HG02840 (cell line): ENCODE measurements around the gene MNX1.

ENCODE experiments used
- ATAC-seq: cut with Tn5 transposase; IDR thresholded peaks from one replicate; pipeline ENCODE4 v1.9.1; 2021; ENCODE audit warnings: mild to moderate bottlenecking, moderate library complexity, moderate number of reproducible peaks; ENCODE audit not compliant: unreplicated experiment, low FRiP score

Gene MNX1

GRCh38 chr7:157004521-157005455 is 5.7 kb downstream of the MNX1 start:
- no peak for ATAC-seq

DNA sequence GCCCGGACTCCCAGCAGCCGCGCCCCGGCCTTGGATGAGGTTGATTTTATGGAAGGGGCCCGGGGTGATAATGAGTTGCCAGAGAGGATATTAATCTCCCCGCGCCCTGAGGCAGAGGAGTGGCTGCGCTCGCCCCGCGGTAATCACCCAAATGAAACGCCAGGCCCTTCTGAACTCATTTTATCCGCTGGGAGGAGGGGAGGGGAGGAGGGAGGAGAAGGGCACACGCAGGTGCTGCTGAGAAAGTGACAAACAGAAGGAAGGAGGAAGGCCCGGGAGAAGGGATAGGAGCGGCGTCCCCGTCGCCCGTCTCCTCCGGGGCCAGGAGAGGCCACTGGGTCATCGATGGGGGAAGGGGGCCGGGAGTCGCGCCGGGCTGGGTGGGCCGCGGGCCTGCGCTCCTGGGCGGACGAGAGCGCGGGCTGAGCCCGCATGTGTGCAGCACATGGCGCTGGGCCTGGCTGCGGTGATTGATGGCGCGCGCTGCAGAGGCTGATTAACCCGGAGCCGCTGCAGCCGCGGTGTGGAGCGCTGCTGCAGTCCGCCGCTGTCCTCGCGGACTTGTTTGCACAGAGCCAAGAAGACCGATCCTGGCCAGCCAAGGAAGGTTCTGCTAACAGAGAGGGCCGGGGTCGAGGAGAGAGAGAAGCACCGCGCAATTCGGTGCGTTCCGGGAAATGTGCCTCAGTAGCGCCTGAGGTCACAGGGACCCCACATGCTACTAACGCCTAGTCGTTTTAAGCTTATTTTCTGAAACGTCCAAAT is 6.5 kb downstream of the MNX1 start:
- no peak for ATAC-seq

- ATAC-seq: no peak
Observed at GRCh38 chr7:157003445-157003755, 7.1 kb downstream of the MNX1 start.

DNA sequence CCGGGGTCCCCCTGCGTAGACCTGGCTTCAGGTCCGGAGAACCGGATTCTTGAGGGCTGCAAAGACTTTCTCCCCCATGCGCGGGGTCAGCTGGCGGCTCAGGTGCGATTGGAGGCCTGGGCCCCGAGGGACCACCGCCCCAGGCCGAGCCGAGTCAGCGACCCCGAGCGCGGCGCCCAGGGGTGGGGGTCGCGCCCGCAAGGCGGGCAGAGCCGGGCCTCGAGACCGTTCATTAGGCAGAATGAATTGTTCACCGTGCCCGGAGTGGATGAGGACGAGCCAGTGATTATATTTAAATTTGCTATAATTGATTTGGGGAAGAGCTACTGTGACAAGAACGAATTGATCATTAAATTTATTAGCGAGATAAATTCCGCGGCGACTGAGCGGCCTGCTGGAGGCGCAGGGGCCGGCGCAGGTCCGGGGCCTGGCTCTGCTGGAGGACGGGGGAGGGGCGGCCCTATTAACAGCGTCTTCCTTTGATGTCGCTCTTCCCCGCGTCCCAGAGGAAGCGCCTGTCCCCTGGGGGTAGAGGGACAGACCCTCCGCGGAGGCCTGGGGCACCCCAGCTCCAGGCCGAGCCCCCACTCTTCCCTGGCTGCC is 7.5 kb downstream of the MNX1 start:
- no peak for ATAC-seq

GRCh38 chr7:157001920-157002818 is 8.3 kb downstream of the MNX1 start:
- no peak for ATAC-seq

GRCh38 chr7:157000741-157001653 is 9.5 kb downstream of the MNX1 start:
- no peak for ATAC-seq

- no peak for ATAC-seq
Observed at GRCh38 chr7:156999958-157000726, 10.3 kb downstream of the MNX1 start.

DNA sequence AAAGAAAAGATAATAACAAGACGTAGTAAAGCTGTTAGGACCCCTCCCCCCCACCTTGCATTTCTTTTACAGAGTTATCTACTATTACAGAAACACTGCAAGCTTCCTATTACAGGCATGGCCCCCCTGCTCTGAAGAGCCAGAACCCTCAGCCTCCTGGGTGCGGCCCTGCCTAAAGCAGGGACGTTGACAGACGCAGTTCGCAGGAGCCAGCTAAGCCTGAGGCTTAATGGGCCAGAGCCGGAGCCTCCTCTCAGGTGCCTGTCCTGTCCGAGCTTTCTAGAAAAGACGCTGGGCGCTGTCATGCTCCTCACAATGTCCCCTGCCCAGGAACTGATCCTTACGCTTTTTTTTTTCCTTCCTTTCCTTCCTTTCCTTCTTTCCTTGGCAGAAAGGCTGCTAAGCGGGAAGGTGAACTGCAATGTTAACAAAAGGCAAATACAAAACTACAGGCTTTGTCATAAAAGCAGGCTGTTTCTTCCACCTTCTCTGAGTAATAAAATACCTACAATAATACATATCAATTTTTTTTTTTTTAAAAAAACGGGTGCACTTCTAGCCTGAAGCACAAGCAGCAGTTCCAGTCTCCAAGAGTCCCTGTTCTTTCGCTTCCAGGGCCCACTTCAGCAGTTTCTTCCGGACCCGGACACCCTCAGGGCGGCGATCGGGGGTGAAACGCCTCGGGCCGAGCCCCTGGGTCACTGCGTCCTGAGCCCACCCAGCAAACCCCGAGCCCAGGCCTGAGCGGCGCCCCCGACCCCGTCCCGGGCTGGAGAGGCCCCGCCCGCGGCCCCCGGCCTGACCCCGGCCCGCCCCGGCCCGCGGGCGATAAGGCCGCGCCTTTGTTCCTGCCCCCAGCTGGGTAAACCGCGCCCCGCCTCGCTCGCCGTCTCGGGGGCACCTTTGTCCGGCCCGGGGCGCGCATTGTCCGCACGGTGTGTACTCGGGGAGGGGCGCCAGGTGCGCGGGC is 11.2 kb downstream of the MNX1 start:
- ATAC-seq: no peak

GRCh38 chr7:156994417-156994816 is 16.0 kb downstream of the MNX1 start:
- ATAC-seq: no peak

GRCh38 chr7:156993925-156994235 is 16.6 kb downstream of the MNX1 start:
- no peak for ATAC-seq

- no peak for ATAC-seq
Observed at GRCh38 chr7:156993021-156993924, 17.2 kb downstream of the MNX1 start.

DNA sequence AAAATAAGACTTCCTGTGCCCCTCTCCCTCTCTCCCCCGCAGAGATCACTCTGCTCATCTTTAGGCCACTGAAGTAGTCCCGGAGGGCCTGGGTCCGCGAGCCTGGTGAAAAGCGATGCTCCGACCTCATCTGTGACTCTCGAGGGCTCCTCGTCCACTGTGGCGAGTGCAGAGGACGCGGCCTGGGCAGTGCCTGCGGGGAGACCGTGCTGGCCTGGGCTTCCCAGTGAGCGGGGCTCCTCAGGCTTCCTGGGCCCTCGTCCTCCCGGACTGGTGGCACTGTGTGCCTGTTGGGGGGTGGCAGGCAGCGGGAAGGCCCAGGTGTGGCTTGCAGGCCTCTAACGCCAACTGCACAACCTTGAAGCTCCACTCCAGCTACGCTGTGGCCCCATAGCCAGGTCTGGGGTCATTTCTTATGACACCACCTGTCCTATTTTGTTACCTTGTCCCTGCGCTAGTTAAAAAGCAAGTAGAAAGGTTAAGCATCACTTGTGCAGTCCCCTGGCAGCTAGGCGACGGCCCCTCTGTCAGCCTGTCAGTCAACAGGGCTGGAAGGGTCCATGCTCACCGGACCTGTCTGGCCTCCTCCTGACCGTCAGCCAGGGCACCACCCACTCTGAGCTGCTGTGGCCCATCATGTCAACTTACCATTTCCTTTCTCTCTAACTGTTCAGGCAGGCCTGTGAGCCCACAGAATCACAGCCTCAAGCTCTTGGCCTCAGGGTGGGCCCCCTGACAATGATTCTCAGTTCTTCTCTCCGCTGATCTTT is 20.5 kb downstream of the MNX1 start:
- ATAC-seq: no peak

GRCh38 chr7:156988343-156989185 is 21.9 kb downstream of the MNX1 start:
- no peak for ATAC-seq

DNA sequence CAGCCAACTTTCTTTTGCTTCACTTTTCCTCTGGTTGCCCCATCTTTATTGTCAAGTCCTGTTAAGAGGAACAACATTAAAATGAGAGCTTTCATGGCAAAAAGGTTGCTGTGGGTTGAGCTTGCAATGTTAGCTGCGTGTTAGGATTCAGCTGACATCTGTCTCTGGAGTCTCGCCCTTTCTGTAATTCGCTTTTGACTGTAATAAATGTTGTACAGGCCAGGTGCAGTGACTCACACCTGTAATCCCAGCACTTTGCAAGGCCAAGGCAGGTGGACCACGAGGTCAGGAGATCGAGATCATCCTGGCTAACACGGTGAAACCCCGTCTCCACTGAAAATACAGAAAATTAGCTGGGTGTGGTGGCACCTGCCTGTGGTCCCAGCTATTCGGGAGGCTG is 24.1 kb downstream of the MNX1 start:
- ATAC-seq: no peak
